ENCODE data around the gene PI4KB. TPM values are rescaled to one million over a fixed set of nuclear protein-coding genes. Genes with fewer than 3 reads are reported as not detected.
A peak's percentile ranks its signal among the peaks of the same experiment; 100 is the strongest.

PI4KB gene
- total RNA-seq (2021) (40.0 and 44.3 TPM in 2 replicates), Bru-seq, nascent RNA (percentile 73 among the genes with signal in this experiment), BruChase-seq, experiment 1, labeled RNA remaining after a 2-hour chase (percentile 73 among the genes with signal in this experiment), BruChase-seq, experiment 2, labeled RNA remaining after a 6-hour chase (percentile 82 among the genes with signal in this experiment)
- long read RNA-seq, transcript PI4KB-201 (13 exons, 3,331 nt): minor isoform, 6 of 87 reads
- long read RNA-seq, transcript PI4KB-203 (11 exons, 3,934 nt): major isoform, 22 of 87 reads
- long read RNA-seq, partial matches to known transcripts: 18 of 87 reads
- long read RNA-seq, other reads (novel, unspliced or antisense): 40 of 87 reads

DNA sequence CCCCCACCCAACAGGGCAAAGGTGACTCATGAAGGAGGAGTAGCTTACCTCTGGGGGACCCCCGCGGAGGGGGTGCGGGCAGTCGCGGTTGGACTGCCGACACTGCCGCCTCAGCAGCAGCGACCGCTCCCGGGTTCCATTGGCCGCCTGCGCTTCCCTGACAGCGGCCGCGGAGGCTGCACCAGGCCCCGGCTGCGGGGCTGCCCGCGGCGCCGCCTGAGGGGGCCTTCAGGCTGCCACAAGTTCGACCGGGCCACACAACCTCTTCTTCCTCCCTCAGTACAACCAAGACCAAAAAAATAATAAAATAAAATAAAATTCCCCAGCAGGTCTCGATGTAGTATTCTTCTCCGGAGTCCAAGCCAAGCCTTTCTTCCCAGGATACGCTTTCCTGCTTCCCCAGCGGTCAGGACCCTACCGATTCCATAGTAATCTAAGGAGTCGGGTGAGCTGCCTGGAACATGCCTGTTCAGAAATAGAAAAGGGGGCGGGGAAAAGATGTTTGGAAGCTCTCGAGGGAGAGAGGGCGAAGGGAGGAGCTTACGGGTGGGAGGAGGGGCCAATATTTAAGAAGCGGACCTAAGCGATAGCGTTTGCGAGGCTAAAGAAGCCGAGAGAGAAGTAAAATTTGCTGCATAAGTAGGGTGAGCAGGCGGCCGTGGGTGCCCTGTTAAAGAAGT is at the start of gene PI4KB:
TSS of gene PI4KB (minus strand) at position 194 of the 680 bp plus-strand sequence. CDS start 10,935 bp downstream, outside the sequence.
- Histone ChIP-seq H2AFZ (peak within 1 kb of the TSS; percentile 97), H4K20me1 (ENCODE audit: insufficient read depth) (no peaks in the 10 kb centered on the region), H3K27me3 (ENCODE audit: insufficient read depth, low read depth) (no peaks in the 10 kb centered on the region), H3K36me3 (ENCODE audit: low read depth) (0 out of 2 replicates have a peak, but pooled peaks cover 11% of the 10 kb centered on the region), H3K4me1 (replicated peaks; ENCODE audit: insufficient read depth) (peaks cover 20% of the 10 kb centered on the region), H3K79me2 (ENCODE audit: low read depth) (peaks cover 27% of the 10 kb centered on the region), H3K4me3 (peak within 1 kb of the TSS; percentile 74), H3K27ac (peak within 1 kb of the TSS; percentile 80), H3F3A (ENCODE audit: insufficient read depth, low read depth) (peaks cover 6% of the 10 kb centered on the region; the same call in 1 of the 2 replicates), H3K9me2 (ENCODE audit: insufficient read depth) (no peaks in the 10 kb centered on the region), H3K9me3 (ENCODE audit: insufficient read depth, low read depth) (no peaks in the 10 kb centered on the region), H3K4me2 (peak within 1 kb of the TSS; percentile 90)
- POLR2A ChIA-PET (ENCODE audit: unreplicated experiment): interaction anchor here (0.5 to 1.9 kb wide), 8 partner anchors 11 to 619 kb away, joined by 3 to 31 read pairs (median 4); partner anchors contain the start of genes PSMD4 and ZNF687
- CTCF ChIA-PET: interaction anchor here (0.6 to 2.6 kb wide), 3 partner anchors 14 to 509 kb away, joined by 3 to 14 read pairs (median 4); no protein-coding TSS in a partner anchor
- BruUV-seq (replicated peaks): no TSS peak
- intact Hi-C loops (cut with micrococcal nuclease; ENCODE audit: unreplicated experiment): no loop called here
- TF ChIP-seq, protein P1, sequence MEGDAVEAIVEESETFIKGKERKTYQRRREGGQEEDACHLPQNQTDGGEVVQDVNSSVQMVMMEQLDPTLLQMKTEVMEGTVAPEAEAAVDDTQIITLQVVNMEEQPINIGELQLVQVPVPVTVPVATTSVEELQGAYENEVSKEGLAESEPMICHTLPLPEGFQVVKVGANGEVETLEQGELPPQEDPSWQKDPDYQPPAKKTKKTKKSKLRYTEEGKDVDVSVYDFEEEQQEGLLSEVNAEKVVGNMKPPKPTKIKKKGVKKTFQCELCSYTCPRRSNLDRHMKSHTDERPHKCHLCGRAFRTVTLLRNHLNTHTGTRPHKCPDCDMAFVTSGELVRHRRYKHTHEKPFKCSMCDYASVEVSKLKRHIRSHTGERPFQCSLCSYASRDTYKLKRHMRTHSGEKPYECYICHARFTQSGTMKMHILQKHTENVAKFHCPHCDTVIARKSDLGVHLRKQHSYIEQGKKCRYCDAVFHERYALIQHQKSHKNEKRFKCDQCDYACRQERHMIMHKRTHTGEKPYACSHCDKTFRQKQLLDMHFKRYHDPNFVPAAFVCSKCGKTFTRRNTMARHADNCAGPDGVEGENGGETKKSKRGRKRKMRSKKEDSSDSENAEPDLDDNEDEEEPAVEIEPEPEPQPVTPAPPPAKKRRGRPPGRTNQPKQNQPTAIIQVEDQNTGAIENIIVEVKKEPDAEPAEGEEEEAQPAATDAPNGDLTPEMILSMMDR (conservative IDR thresholded peaks at IDR 0.05): no peak
- no peak for TF ChIP-seq EZH2 (IDR thresholded peaks at IDR 0.05; ENCODE audit: low read depth)
- DNase-seq: peak; percentile 92 to 94

DNA sequence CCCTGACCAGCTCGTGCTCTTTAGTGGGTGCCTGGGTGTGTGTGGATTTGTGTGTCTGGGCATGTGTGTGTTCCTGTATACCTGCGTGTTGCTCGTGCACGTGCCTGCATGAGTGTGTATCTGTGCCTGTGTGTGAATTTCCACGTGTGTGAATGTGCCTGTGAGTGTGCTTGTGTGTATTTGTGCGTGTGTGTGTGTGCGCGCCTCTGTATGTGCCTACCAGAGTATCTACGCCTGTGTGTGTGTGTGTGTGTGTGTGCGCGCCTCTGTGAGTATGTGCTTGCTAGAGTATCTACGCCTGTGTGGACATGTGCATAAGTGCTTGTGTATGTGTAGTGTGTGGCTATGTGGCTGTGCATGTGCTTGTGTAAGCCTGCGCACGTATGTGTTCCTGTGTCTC is 46.0 kb upstream of the PI4KB start:
- H2AFZ ChIP-seq: no peak overlapping the region
- no TSS peak for BruUV-seq (replicated peaks)

More for the DNA sequence above, 46.0 kb upstream of the PI4KB start:
- no peaks in the 10 kb centered on the region for H3K36me3 ChIP-seq (ENCODE audit: low read depth)
- TF ChIP-seq, protein P1 (conservative IDR thresholded peaks at IDR 0.05): no peak
- no peak for TF ChIP-seq EZH2 (IDR thresholded peaks at IDR 0.05; ENCODE audit: low read depth)
- no peaks in the 10 kb centered on the region for H3K9me3 ChIP-seq (ENCODE audit: insufficient read depth, low read depth)
- no peaks in the 10 kb centered on the region for H3K9me2 ChIP-seq (ENCODE audit: insufficient read depth)
- no peaks in the 10 kb centered on the region for H4K20me1 ChIP-seq (ENCODE audit: insufficient read depth)
- no peak overlapping the region for H3K27ac ChIP-seq
- POLR2A ChIA-PET (ENCODE audit: unreplicated experiment): interaction anchor here (0.6 to 0.8 kb wide), 2 partner anchors 161 to 291 kb away, joined by 3 to 4 read pairs; no protein-coding TSS in a partner anchor
- peaks cover 5% of the 10 kb centered on the region; the same call in 1 of the 2 replicates for H3F3A ChIP-seq (ENCODE audit: insufficient read depth, low read depth)
- no peak overlapping the region for H3K4me3 ChIP-seq
- no peaks in the 10 kb centered on the region for H3K27me3 ChIP-seq (ENCODE audit: insufficient read depth, low read depth)
- CTCF ChIA-PET: no interaction called here
- no peaks in the 10 kb centered on the region for H3K79me2 ChIP-seq (ENCODE audit: low read depth)
- H3K4me1 ChIP-seq (replicated peaks; ENCODE audit: insufficient read depth): no peaks in the 10 kb centered on the region; the same call in 1 of the 2 replicates
- intact Hi-C loops (cut with micrococcal nuclease; ENCODE audit: unreplicated experiment): no loop called here
- no peak overlapping the region for H3K4me2 ChIP-seq
- DNase-seq: no peak

Measured in PC-9 (cell line).